Bronchial epithelial cell (primary cell): ENCODE data around the gene CHKB. TPM values are rescaled to one million over a fixed set of nuclear protein-coding genes. Genes with fewer than 3 reads are reported as not detected.

ENCODE experiments used
- DNase-seq: peaks from one replicate; pipeline ENCODE4 v3.0.0-alpha.2; 2010; ENCODE audit warnings: low read depth
- FAIRE-seq: peaks from 2 replicates; lab custom pipeline; 2011; peaks lifted over from hg19 to GRCh38; lab: Jason Lieb, UNC
- H3K27me3 ChIP-seq: 2 replicates; pipeline ENCODE4 v1.5.1; 2011; ENCODE audit warnings: low read length; ENCODE audit not compliant: control insufficient read depth, insufficient read depth
- H3K36me3 ChIP-seq: 2 replicates; pipeline ENCODE4 v1.5.1; 2011; ENCODE audit warnings: low read length; ENCODE audit not compliant: control insufficient read depth, insufficient read depth
- H3K4me3 ChIP-seq: 2 replicates; pipeline ENCODE4 v1.5.1; 2011; ENCODE audit warnings: mild to moderate bottlenecking, low read depth, low read length, control low read depth
- total RNA-seq: library from RNA; depleted of rRNA; stranded (reverse); fragments of >200 nt; gene quantifications from 2 replicates; pipeline ENCODE4 v1.2.1, GENCODE V29; 2014
- TF ChIP-seq, protein P1 (sequence below): IDR thresholded peaks from 2 replicates; pipeline ENCODE4 v1.5.1; 2011; ENCODE audit warnings: mild to moderate bottlenecking, moderate library complexity, low read length, control low read depth, inconsistent platforms; ENCODE audit not compliant: insufficient read depth, severe bottlenecking

CHKB gene
- total RNA-seq, 1 donor from 2014 or later, result 27.6 TPM

DNA sequence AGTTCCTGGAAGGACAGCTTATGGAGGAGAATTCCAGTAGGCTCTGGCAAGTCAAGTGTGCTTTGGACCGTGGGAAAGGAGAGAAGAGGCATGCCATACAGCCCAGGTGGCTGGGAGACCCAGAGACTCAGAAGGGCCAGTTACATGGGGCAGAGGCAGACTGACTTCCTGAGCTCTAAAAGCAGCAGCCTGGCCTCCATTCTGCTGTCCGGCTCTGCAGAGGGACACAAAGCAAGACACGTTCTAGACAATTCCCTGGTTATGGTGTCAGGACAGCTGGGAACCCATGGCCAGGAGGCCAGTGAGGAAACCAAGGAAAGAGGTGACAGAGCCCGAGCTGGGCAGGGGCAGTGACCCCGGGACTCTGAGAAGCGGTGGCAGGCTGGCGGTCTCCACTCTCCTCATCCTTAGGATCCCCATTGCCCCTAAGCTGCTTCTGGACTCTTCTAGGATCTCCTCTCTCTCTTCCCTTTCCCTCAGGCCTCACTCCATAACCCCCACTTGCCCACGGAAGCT, 7.2 kb downstream of the CHKB start:
- no peak for FAIRE-seq
- Histone ChIP-seq H3K27me3 (no peaks in the 10 kb centered on the region), H3K36me3 (peaks cover 6% of the 10 kb centered on the region), H3K4me3 (no peak overlapping the region)
- DNase-seq, result no peak
- TF ChIP-seq, protein P1, sequence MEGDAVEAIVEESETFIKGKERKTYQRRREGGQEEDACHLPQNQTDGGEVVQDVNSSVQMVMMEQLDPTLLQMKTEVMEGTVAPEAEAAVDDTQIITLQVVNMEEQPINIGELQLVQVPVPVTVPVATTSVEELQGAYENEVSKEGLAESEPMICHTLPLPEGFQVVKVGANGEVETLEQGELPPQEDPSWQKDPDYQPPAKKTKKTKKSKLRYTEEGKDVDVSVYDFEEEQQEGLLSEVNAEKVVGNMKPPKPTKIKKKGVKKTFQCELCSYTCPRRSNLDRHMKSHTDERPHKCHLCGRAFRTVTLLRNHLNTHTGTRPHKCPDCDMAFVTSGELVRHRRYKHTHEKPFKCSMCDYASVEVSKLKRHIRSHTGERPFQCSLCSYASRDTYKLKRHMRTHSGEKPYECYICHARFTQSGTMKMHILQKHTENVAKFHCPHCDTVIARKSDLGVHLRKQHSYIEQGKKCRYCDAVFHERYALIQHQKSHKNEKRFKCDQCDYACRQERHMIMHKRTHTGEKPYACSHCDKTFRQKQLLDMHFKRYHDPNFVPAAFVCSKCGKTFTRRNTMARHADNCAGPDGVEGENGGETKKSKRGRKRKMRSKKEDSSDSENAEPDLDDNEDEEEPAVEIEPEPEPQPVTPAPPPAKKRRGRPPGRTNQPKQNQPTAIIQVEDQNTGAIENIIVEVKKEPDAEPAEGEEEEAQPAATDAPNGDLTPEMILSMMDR, result no peak

DNA sequence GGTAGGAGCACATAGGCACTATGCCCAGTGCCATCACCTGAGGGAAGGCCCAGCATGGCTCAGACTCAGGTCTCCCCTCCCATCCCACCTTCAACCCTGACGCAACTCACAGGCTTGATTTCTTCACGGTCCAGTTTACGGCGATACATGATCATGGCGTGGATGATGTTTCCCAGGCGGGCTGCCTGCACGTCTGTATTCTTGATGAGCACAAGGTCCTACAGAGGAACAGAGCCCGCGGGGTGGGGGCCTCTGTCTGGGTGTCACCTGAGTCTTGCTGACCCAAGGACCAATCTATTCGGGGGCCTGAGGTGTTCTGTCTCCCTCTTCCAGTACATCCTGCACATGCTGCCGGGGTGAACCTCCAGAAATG, 8.3 kb downstream of the CHKB start:
- DNase-seq, result no peak
- no peaks in the 10 kb centered on the region for H3K27me3 ChIP-seq
- peaks cover 3% of the 10 kb centered on the region for H3K36me3 ChIP-seq
- TF ChIP-seq, protein P1, result no peak
- FAIRE-seq, result peak; percentile 70
- H3K4me3 ChIP-seq, result no peak overlapping the region

DNA sequence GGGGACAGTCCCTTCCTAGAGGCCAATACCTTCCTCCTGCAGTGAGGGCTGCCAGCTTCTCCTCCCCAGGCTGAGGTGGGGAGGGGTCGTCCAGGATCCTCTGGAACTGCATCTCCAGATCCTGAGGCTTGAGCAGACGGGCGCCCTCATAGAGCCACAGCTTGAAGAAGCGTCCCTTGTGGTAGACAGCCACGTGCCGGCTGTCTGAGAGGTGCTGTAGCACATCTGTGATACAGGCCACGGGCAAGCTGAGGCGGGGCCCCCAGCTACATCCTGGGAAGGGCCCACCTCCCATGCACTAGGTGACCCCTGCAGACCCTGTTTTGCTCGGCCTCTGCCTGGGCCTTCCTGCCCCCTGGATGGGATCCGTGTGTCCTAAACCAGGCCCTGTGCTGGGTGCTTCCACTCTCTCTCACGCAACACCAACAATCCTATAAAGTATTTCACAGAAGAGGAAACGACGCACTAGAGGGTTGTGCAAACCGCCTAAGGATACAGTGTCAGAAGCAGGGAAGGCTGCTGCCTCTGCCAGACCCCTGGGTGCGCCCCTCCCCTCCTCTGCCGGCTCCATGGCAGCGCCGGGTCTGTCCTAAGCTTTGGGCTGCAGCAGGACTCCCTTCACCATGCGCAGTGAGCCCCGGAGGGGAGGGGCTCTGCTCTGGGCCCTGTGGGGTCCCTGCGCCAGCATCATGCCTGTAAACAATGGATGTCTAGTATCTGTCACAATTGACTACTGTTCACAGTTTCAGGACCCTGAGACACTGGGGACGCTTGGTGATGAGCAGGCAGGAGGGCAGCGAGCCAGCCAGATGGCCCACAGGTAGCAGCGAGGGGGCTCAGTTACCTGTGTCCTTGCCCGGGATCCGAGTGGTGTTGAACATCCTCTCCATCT, 8.9 kb downstream of the CHKB start:
- DNase-seq (no peak), FAIRE-seq (no peak)
- TF ChIP-seq, protein P1, result no peak
- H3K36me3 ChIP-seq, result peaks cover 1% of the 10 kb centered on the region
- H3K27me3 ChIP-seq, result no peaks in the 10 kb centered on the region
- H3K4me3 ChIP-seq, result no peak overlapping the region

DNA sequence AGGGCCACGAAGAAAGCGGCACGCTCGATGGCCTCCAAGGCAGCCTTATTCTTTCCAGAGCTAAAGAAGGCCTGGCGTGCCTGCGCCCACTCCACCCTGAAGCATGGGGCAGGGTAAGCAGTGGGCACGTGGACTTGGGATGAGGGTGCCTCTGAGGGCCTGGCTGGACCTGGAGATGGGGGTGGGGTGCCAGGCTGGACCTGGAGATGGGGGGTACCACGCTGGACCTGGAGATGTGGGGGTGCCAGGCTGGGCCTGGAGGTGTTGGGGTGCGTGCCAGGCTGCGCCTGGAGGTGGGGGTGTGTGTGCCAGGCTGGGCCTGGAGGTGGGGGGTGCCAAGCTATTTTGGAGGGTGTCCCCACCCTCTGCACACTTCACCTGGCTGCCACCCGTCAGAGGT, 9.7 kb downstream of the CHKB start:
- Histone ChIP-seq H3K36me3 (peaks cover 1% of the 10 kb centered on the region), H3K27me3 (no peaks in the 10 kb centered on the region), H3K4me3 (no peak overlapping the region)
- DNase-seq (no peak), FAIRE-seq (no peak)
- TF ChIP-seq, protein P1, result no peak

DNA sequence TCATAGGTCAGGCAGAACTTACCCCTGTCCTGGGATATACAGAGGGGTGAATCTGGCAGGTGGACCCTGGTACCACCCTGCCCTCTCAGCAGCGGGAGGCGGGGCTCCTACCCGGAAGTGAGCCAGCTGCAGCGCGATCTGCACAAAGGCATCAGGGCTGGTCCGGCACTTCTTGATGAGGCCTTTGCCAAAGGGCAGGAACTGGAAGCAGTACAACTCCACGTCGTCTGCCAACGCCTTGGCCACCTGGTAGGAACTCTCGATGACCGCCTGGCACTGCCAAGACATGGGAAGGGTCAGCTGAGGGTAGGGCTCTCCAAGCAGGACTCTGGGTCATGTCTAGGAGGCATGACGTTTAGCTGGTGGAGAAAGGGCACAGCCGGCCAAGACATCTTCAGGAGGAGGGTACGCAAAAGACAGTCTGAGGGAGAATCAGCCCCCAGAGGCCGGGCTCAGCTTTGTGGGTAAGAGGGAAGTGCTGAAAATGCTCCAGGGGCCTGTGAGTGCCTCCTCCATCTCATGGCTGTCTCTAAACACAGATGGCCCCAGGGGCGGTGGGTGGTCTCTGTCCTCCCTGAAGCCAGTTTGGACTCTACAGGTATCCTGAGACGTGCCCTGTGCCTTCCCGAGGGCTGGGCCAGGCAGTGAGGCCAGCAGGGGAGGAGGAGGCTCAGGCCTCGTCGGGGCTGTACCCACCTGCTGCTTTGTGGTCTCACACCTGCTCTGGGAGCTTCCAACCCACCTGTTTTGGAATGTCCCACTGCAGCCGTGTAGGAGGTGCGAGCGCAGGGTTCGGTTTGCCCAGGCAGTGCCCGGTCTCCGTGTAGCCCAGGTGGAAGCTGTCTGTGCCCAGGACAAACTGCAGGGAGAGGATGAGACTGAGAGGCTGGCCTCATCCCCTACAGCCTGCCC, 11.1 kb downstream of the CHKB start:
- TF ChIP-seq, protein P1, result no peak
- Histone ChIP-seq H3K4me3 (no peak overlapping the region), H3K36me3 (peaks cover 1% of the 10 kb centered on the region), H3K27me3 (no peaks in the 10 kb centered on the region)
- DNase-seq (no peak), FAIRE-seq (no peak)
